22Rv1 (cell line): ENCODE results near the gene ALAS2.
"Not testable (repeated sequence)": the region's sequence is repeated elsewhere in the genome, so short reads cannot be mapped to it uniquely, and the experiment has no call there.

Experiments used
- H3K27ac ChIP-seq: fragments of 450-650 bp; 2 replicates; pipeline ENCODE4 v1.5.1; 2017
- ZFX ChIP-seq: fragments of 450-650 bp; IDR thresholded peaks from 2 replicates; pipeline ENCODE4 v1.6.1; 2017; ENCODE audit warnings: antibody characterized with exemption, borderline replicate concordance
- TF ChIP-seq, protein P1 (sequence below): fragments of 450-650 bp; IDR thresholded peaks from 2 replicates; pipeline ENCODE4 v1.5.1; 2017; ENCODE audit warnings: mild to moderate bottlenecking

Gene ALAS2, protein sequence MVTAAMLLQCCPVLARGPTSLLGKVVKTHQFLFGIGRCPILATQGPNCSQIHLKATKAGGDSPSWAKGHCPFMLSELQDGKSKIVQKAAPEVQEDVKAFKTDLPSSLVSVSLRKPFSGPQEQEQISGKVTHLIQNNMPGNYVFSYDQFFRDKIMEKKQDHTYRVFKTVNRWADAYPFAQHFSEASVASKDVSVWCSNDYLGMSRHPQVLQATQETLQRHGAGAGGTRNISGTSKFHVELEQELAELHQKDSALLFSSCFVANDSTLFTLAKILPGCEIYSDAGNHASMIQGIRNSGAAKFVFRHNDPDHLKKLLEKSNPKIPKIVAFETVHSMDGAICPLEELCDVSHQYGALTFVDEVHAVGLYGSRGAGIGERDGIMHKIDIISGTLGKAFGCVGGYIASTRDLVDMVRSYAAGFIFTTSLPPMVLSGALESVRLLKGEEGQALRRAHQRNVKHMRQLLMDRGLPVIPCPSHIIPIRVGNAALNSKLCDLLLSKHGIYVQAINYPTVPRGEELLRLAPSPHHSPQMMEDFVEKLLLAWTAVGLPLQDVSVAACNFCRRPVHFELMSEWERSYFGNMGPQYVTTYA

DNA sequence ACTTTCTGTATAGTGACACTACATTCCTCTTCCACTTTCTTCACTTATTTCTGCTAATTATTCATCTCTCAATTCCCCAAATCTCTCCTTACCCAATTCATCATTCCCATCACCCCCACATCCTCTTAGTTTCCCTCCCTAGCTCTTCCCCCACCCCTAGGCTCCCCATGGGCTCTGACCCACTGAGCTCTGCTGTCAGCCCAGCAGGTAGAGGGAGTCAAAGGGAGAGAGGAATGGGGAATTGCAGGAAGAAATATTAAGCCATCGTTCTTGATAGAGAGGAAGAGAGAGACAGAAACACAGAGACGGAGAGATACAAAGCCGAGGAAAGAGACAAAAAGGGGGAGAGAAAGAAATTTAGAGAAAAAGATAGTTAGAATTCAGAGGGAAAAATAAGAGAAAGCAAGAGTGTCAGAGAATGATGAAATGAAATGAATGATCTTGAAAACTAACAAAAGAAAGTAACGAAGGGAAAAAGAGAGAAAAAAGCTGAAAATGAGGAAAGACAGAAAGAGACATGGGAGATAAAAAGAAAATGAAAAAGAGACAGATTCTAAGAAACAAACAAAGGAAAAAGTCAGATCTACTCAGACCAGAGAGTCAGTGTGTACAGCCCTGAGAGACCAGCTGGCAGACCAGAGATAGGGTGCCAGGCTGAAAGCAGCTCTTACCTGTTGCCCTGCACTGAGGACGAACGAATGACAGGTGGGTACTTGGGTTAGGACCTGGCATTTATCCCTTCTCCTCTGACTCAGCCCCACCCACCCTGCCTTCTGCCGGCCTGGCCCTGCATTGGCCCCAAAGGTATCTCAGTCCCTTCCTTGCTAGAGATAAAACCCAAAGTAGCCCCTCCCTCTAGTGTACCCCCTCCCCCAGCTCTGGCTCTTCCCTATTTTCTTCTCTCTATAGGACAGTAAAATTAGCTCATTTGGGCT, at the start of gene ALAS2:
TSS of gene ALAS2 (minus strand) at position 707 of the 935 bp plus-strand sequence. CDS start 4,977 bp downstream, outside the sequence.
- no peak within 1 kb of the TSS for H3K27ac ChIP-seq
- no peak for TF ChIP-seq ZFX
- TF ChIP-seq, protein P1, sequence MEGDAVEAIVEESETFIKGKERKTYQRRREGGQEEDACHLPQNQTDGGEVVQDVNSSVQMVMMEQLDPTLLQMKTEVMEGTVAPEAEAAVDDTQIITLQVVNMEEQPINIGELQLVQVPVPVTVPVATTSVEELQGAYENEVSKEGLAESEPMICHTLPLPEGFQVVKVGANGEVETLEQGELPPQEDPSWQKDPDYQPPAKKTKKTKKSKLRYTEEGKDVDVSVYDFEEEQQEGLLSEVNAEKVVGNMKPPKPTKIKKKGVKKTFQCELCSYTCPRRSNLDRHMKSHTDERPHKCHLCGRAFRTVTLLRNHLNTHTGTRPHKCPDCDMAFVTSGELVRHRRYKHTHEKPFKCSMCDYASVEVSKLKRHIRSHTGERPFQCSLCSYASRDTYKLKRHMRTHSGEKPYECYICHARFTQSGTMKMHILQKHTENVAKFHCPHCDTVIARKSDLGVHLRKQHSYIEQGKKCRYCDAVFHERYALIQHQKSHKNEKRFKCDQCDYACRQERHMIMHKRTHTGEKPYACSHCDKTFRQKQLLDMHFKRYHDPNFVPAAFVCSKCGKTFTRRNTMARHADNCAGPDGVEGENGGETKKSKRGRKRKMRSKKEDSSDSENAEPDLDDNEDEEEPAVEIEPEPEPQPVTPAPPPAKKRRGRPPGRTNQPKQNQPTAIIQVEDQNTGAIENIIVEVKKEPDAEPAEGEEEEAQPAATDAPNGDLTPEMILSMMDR, result no peak

DNA sequence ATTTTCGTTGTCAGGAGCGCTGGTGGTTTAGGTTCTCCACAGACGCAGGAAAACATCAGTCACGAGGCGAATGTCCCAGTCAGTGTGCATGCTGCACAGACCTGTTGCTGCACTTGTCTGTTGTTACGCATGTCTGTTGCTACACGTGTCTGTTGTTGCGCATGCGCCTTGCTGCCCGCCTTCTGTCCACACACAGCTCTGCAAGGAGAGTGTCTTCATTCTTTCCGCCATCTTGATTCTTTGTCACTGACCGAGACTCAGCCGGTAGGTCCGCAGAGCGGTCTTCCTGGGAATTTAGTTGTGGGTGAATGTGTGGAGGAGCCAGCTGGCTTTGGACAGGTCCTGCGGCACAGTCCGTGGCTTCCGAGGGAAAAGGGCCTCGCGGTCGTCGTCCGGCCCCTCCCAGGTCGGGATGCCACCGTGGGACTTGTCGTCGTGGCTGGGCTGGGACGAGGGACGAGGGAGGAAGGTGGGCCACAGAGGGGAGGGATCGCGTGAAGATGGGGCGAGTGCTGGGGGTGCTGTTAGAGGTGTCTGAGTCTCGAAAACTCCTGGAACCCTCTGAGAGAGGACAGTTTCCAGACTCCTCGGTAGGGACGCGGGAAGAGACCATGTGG, 44.2 kb upstream of the ALAS2 start, which contains the start of gene PAGE2B:
TSS of gene PAGE2B (plus strand) at position 180 of the 617 bp plus-strand sequence. CDS start 1,012 bp downstream, outside the sequence.
- no peak for TF ChIP-seq ZFX
- TF ChIP-seq, protein P1, result no peak
- H3K27ac ChIP-seq, result no peak within 1 kb of the TSS

DNA sequence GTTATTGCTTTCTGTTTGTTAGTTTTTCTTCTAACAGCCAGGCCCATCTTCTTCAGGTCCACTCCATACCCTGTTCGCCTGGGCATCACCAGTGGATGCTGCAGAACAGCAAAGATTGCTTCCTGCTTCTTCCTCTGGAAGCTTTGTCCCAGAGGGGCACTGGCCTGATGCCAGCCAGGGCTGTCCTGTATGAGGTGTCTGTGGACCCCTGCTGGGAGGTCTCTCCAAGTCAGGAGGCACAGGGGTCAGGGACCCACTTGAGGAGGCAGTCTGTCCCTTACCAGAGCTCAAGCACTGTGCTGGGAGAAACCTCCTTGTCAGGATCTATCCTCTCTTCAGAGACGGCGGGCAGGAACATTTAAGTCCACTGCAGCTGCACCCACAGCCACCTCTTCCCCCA, 41.5 kb upstream of the ALAS2 start:
- no peak overlapping the region for H3K27ac ChIP-seq
- TF ChIP-seq, protein P1, result no peak
- no peak for TF ChIP-seq ZFX

DNA sequence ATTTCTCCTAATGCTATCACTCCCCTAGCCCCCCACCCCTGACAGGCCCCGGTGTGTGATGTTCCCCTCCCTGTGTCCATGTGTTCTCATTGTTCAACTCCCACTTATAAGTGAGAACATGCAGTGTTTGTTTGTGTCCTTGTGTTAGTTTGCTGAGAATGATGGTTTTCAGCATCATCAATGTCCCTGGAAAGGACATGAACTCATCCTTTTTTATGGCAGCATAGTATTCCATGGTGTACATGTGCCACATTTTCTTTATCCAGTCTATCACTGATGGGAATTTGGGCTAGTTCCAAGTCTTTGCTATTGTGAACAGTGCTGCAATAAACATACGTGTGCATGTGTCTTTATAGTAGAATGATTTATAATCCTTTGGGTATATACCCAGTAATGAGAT, 36.4 kb upstream of the ALAS2 start:
- H3K27ac ChIP-seq, result not testable (repeated sequence)

DNA sequence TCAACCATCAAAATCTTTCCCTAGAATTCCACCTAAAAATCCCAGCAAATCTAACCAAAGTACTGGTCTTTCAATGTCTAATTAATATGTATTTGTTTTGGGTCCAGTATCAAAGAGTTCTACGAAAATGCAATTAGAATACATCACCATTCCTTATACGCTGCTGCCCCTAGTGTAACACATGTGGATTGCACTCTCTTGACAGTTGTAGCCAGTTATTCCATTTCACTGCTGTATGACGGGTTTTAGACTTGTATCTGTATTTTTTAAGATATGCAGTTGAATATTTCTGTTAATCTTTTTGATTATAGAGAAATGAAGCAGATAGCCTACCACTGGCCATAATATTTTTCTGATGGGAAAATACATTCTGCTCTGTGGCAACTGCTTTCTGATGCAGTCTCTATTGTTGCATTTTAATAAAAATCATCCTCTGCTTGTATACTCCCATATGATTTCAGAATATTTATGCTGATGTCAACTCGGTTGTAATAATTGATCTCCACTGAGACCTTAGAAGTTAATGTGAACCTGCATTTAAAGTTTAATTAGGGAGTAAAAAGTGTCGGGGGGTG, 27.0 kb upstream of the ALAS2 start:
- TF ChIP-seq, protein P1, result peak; percentile 76
- no peak for TF ChIP-seq ZFX
- H3K27ac ChIP-seq, result no peak overlapping the region

DNA sequence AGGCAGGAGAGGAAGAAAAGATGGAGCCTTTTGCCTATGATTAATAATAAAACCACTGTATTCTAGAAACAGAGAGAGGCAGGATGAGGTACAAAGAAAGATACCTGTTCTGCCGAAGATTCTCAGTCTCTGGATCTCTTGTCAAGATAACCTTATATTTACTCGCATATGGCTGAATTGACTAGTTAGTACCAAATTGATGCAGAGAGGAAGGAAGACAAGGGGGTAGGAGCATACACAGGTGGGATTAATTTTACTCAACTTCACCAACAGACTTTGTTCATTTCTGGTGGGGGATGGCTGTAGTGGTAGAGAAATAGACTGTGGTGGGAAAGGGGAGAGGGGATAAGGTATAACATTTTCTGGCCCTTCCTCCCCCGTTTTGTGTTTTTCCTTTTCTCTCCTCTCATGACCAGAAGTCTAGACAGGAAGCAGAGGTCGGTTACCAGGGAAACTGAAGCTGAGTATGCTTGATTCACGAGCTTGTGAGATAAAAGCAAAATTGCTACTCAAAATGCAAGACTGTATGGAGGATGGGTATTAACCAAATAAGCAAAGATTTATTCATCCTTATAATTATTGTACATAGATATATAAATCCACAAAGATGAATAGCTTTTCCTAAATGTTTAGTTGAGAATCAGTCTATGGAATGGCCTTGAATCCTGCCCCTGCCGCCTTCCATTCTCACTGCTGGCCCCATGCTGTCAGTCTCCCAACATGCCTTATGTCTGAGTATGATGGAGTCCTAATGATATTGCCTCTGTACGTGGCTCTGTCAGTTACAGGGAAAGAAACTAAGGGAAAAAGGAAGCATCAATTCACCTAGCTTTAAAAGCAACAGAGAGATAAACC, 26.3 kb upstream of the ALAS2 start:
- TF ChIP-seq, protein P1, result no peak
- no peak for TF ChIP-seq ZFX
- no peak overlapping the region for H3K27ac ChIP-seq

DNA sequence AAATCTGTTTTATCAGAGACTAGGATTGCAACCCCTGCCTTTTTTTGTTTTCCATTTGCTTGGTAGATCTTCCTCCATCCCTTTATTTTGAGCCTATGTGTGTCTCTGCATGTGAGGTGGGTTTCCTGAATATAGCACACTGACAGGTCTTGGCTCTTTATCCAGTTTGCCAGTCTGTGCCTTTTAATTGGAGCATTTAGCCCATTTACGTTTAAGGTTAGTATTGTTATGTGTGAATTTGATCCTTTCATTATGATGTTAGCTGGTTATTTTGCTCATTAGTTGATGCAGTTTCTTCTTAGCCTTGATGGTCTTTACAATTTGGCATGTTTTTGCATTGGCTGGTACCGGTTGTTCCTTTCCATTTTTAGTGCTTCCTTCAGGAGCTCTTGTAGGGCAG, 19.8 kb upstream of the ALAS2 start:
- not testable (repeated sequence) for H3K27ac ChIP-seq
